ENCODE data around the gene LAMTOR5.

DNA sequence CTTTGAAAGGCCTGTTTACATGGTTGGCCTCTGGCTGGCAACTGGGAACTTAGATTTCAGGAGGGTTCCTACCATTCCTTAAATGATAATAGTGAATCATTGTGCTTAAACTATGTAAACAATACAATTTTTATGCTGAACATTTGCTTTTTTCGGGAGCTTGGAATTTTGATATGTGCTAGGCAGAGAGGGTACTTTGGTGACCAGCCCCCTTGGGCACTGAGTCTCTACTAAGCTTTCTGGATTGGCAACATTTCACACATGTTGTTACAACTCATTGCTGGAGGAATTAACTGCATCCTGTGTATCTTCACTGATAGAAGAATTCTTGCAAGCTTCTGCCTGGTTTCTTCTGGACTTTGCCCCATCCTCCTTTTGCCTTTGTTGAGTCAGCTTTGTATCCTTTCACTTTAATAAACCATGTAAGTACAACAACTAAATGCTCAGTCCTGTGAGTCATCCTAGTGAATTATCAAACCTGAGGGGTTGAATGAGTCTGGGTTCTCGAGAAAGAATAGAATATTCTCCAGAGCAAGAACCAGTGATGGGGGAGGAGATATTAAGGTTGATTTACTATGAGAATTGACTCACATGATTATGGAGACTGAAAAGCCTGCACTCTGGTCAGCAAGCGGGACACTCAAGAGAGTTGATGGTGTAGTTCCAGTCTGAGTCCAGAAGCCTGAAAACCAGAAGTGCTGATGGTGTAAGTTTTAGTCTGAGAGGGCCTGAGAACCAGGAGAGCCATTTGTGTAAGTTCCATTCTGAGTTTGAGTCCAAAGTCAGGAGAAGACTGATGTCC, 13.6 kb downstream of the LAMTOR5 start:
- no peak for TF ChIP-seq POLR2A (IDR thresholded peaks at IDR 0.05)
- TF ChIP-seq, protein P1, sequence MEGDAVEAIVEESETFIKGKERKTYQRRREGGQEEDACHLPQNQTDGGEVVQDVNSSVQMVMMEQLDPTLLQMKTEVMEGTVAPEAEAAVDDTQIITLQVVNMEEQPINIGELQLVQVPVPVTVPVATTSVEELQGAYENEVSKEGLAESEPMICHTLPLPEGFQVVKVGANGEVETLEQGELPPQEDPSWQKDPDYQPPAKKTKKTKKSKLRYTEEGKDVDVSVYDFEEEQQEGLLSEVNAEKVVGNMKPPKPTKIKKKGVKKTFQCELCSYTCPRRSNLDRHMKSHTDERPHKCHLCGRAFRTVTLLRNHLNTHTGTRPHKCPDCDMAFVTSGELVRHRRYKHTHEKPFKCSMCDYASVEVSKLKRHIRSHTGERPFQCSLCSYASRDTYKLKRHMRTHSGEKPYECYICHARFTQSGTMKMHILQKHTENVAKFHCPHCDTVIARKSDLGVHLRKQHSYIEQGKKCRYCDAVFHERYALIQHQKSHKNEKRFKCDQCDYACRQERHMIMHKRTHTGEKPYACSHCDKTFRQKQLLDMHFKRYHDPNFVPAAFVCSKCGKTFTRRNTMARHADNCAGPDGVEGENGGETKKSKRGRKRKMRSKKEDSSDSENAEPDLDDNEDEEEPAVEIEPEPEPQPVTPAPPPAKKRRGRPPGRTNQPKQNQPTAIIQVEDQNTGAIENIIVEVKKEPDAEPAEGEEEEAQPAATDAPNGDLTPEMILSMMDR (IDR thresholded peaks at IDR 0.05) = no peak

Measured in Peyer's patch (tissue), 4 donors.